Liver (tissue), 9 donors: Measurements from ENCODE around the gene SLC25A46. TPM values are rescaled to one million over a fixed set of nuclear protein-coding genes. Genes with fewer than 3 reads are reported as not detected.

Experiments used
- DNase-seq: peaks from one replicate; pipeline ENCODE4 v3.0.0-alpha.2; 2017; ENCODE audit warnings: low spot score
- H3K27ac ChIP-seq, 2 donors: one replicate each; pipeline ENCODE4 v1.7.0; 2013; ENCODE audit warnings: inconsistent platforms in 2 of 2, low read length in 2 of 2, control low read depth in 1 of 2, low read depth in 1 of 2, mild to moderate bottlenecking in 1 of 2
- H3K27me3 ChIP-seq, 4 donors: one replicate each; pipeline versions ENCODE4 v1.6.1 to v1.7.0; 2013; ENCODE audit warnings: low read length in 3 of 4, inconsistent platforms in 1 of 4, mild to moderate bottlenecking in 1 of 4, moderate library complexity in 1 of 4; ENCODE audit not compliant: control insufficient read depth in 4 of 4, insufficient read depth in 4 of 4
- H3K36me3 ChIP-seq, 4 donors: one replicate each; pipeline versions ENCODE4 v1.6.1 to v1.7.0; 2013; ENCODE audit warnings: low read length in 3 of 4, mild to moderate bottlenecking in 3 of 4, low read depth in 1 of 4, moderate library complexity in 1 of 4; ENCODE audit not compliant: control insufficient read depth in 4 of 4, insufficient read depth in 3 of 4
- H3K4me1 ChIP-seq, 4 donors: one replicate each; pipeline versions ENCODE4 v1.6.1 to v1.7.0; 2013; ENCODE audit warnings: low read length in 3 of 4, mild to moderate bottlenecking in 3 of 4, moderate library complexity in 1 of 4; ENCODE audit not compliant: control insufficient read depth in 4 of 4, insufficient read depth in 4 of 4
- H3K4me3 ChIP-seq, 3 donors: one replicate each; pipeline versions ENCODE4 v1.6.1 to v1.7.0; 2013; ENCODE audit warnings: low read length in 3 of 3, control low read depth in 1 of 3, low read depth in 1 of 3, mild to moderate bottlenecking in 1 of 3
- H3K9ac ChIP-seq, 2 donors: one replicate each; pipeline ENCODE4 v1.7.0; 2013; ENCODE audit warnings: low read length in 2 of 2, mild to moderate bottlenecking in 2 of 2, moderate library complexity in 2 of 2, control low read depth in 1 of 2, low read depth in 1 of 2
- H3K9me3 ChIP-seq, 4 donors: one replicate each; pipeline versions ENCODE4 v1.6.1 to v1.7.0; 2013; ENCODE audit warnings: low read length in 3 of 4; ENCODE audit not compliant: control insufficient read depth in 4 of 4
- ATF3 ChIP-seq: IDR thresholded peaks from 2 replicates; pipeline ENCODE4 v1.6.1; 2016; ENCODE audit warnings: antibody characterized with exemption
- CTCF ChIP-seq: fragments of 150-350 bp; IDR thresholded peaks from 2 replicates; pipeline ENCODE4 v1.5.1; 2017; ENCODE audit warnings: improper control_type of control experiment, low read depth, low read length; ENCODE audit not compliant: missing input control
- EGR1 ChIP-seq, 2 donors: IDR thresholded peaks; 2 replicates each; pipeline ENCODE4 v1.6.1; 2016 to 2018; ENCODE audit warnings: antibody characterized with exemption in 2 of 2, low read depth in 2 of 2
- FOXA2 ChIP-seq: IDR thresholded peaks from 2 replicates; pipeline ENCODE4 v1.6.1; 2016; ENCODE audit warnings: antibody characterized with exemption
- GABPA ChIP-seq, 2 donors: IDR thresholded peaks in 1 of 2; conservative IDR thresholded peaks in 1 of 2; 2 replicates each; pipeline ENCODE4 v1.6.1; 2016; ENCODE audit warnings: antibody characterized with exemption in 2 of 2, mild to moderate bottlenecking in 1 of 2, moderate library complexity in 1 of 2
- HNF4A ChIP-seq, 2 donors: conservative IDR thresholded peaks; 2 replicates each; pipeline ENCODE4 v1.6.1; 2016; ENCODE audit warnings: antibody characterized with exemption in 2 of 2, mild to moderate bottlenecking in 2 of 2
- HNF4G ChIP-seq: IDR thresholded peaks from 2 replicates; pipeline ENCODE4 v1.6.1; 2016; ENCODE audit warnings: antibody characterized with exemption
- JUND ChIP-seq, 2 donors: IDR thresholded peaks; 2 replicates each; pipeline ENCODE4 v1.6.1; 2016; ENCODE audit warnings: antibody characterized with exemption in 2 of 2
- MAX ChIP-seq: IDR thresholded peaks from 2 replicates; pipeline ENCODE4 v1.6.1; 2016; ENCODE audit warnings: antibody characterized with exemption
- NR2F2 ChIP-seq: IDR thresholded peaks from 2 replicates; pipeline ENCODE4 v1.6.1; 2016; ENCODE audit warnings: antibody characterized with exemption
- REST ChIP-seq: IDR thresholded peaks from 2 replicates; pipeline ENCODE4 v1.6.1; 2016; ENCODE audit warnings: antibody characterized with exemption, mild to moderate bottlenecking
- RXRA ChIP-seq, 2 donors: IDR thresholded peaks; 2 replicates each; pipeline ENCODE4 v1.6.1; 2017 to 2018; ENCODE audit warnings: antibody characterized with exemption in 2 of 2, mild to moderate bottlenecking in 1 of 2
- SP1 ChIP-seq: IDR thresholded peaks from 2 replicates; pipeline ENCODE4 v1.6.1; 2018; ENCODE audit warnings: antibody characterized with exemption, mild to moderate bottlenecking
- TAF1 ChIP-seq: conservative IDR thresholded peaks from 2 replicates; pipeline ENCODE4 v1.6.1; 2016; ENCODE audit warnings: antibody characterized with exemption, mild to moderate bottlenecking
- YY1 ChIP-seq: IDR thresholded peaks from 2 replicates; pipeline ENCODE4 v1.6.1; 2016; ENCODE audit warnings: antibody characterized with exemption, mild to moderate bottlenecking
- ZBTB33 ChIP-seq: IDR thresholded peaks from 2 replicates; pipeline ENCODE4 v1.6.1; 2016; ENCODE audit warnings: antibody characterized with exemption
- polyA plus RNA-seq, 2 donors: library from polyadenylated mRNA; stranded (reverse) in 1 of 2; unstranded in 1 of 2; fragments of 200-250 nt in 1 of 2; fragments of >200 nt in 1 of 2; fragmentation: Nextera tagmentation in 1 of 2; extraction: Ambion mirVana in 1 of 2; gene quantifications; one replicate each; pipeline versions ENCODE4 v1.2.1 to v1.2.3, GENCODE V29; 2013 to 2015
- total RNA-seq, 2 donors: library from RNA; depleted of rRNA; stranded (reverse); fragments of >200 nt; gene quantifications; one replicate each; pipeline ENCODE4 v1.2.3, GENCODE V29; 2014
- donor health status: healthy.
- donor health status: healthy.
- donor health status: healthy.
- donor health status: healthy.
- donor health status: healthy.

Gene SLC25A46
- total and polyA plus RNA-seq, 4 donors, result 18.6 to 54.5 (median 30.7) TPM

- Histone ChIP-seq H3K9ac (no peak overlapping the region), H3K27ac (no peak overlapping the region), H3K4me3 (no peak overlapping the region), H3K9me3 (no peaks in the 10 kb centered on the region), H3K27me3 (no peaks in the 10 kb centered on the region), H3K36me3 (no peaks in the 10 kb centered on the region), H3K4me1 (peaks cover 0 to 1% (median 0%) of the 10 kb centered on the region in 4 donors)
- no peak for TF ChIP-seq EGR1 (IDR thresholded peaks at IDR 0.05; ENCODE audit: low read depth in 2 of 2)
- TF ChIP-seq RXRA (IDR thresholded peaks at IDR 0.05), result no peak
- no peak for TF ChIP-seq CTCF
- TF ChIP-seq HNF4G, result no peak
- no peak for TF ChIP-seq SP1
- TF ChIP-seq GABPA (IDR thresholded peaks at IDR 0.05 in 1 of 2, conservative IDR thresholded peaks at IDR 0.05 in 1 of 2), result no peak
- no peak for TF ChIP-seq REST
- TF ChIP-seq FOXA2, result no peak
- TF ChIP-seq HNF4A (conservative IDR thresholded peaks at IDR 0.05), result no peak
- no peak for TF ChIP-seq TAF1
- no peak for TF ChIP-seq MAX
- no peak for TF ChIP-seq ZBTB33
- TF ChIP-seq NR2F2, result no peak
- no peak for TF ChIP-seq JUND (IDR thresholded peaks at IDR 0.05)
- TF ChIP-seq YY1, result no peak
- DNase-seq, result no peak
Observed at GRCh38 chr5:110770286-110770685, 31.5 kb downstream of the SLC25A46 start.

GRCh38 chr5:110784901-110785300 lies 46.1 kb downstream of the SLC25A46 start:
- Histone ChIP-seq H3K36me3 (no peaks in the 10 kb centered on the region), H3K4me1 (no peaks in the 10 kb centered on the region), H3K9me3 (no peaks in the 10 kb centered on the region), H3K4me3 (no peak overlapping the region), H3K27me3 (no peaks in the 10 kb centered on the region), H3K9ac (no peak overlapping the region), H3K27ac (no peak overlapping the region)
- DNase-seq, result no peak
- TF ChIP-seq EGR1 (IDR thresholded peaks at IDR 0.05; ENCODE audit: low read depth in 2 of 2) (no peak), REST (no peak), ZBTB33 (no peak), TAF1 (no peak), YY1 (no peak), CTCF (no peak), GABPA (IDR thresholded peaks at IDR 0.05 in 1 of 2, conservative IDR thresholded peaks at IDR 0.05 in 1 of 2) (no peak), ATF3 (no peak)
